KMS-11 (cell line): ENCODE results near the gene SEMA5A.

Experiments
- H2AFZ ChIP-seq: fragments of 200-600 bp; sonication (generic); 2 replicates; pipeline ENCODE4 v1.6.1; 2016; ENCODE audit warnings: antibody characterized with exemption, mixed run types, low read depth
- H3K27ac ChIP-seq: fragments of 200-600 bp; sonication (generic); 2 replicates; pipeline ENCODE4 v1.6.1; 2016; ENCODE audit warnings: mild to moderate bottlenecking, mixed run types
- H3K27me3 ChIP-seq: fragments of 200-600 bp; sonication (generic); 2 replicates; pipeline ENCODE4 v1.6.1; 2017; ENCODE audit warnings: mild to moderate bottlenecking, low read depth, mixed run types, moderate library complexity; ENCODE audit not compliant: insufficient read depth
- H3K36me3 ChIP-seq: fragments of 200-600 bp; sonication (generic); 2 replicates; pipeline ENCODE4 v1.6.1; 2017; ENCODE audit warnings: mild to moderate bottlenecking, mixed run types; ENCODE audit not compliant: insufficient read depth
- H3K4me1 ChIP-seq: fragments of 200-600 bp; sonication (generic); 2 replicates; pipeline ENCODE4 v1.6.1; 2016; ENCODE audit warnings: mild to moderate bottlenecking, low read depth, mixed run types; ENCODE audit not compliant: poor library complexity, severe bottlenecking
- H3K4me2 ChIP-seq: fragments of 200-600 bp; sonication (generic); 2 replicates; pipeline ENCODE4 v1.7.0; 2016; ENCODE audit warnings: mild to moderate bottlenecking, mixed run types
- H3K4me3 ChIP-seq: fragments of 200-600 bp; sonication (generic); IDR thresholded peaks from 2 replicates; pipeline ENCODE4 v1.6.1; 2017; ENCODE audit warnings: low read depth, low read length, mixed read lengths; ENCODE audit not compliant: insufficient read depth
- H3K79me2 ChIP-seq: fragments of 200-600 bp; sonication (generic); 2 replicates; pipeline ENCODE4 v1.6.1; 2016; ENCODE audit warnings: low read depth, mixed run types; ENCODE audit not compliant: insufficient read depth
- H3K9ac ChIP-seq: fragments of 200-600 bp; sonication (generic); 2 replicates; pipeline ENCODE4 v1.6.1; 2016; ENCODE audit warnings: mild to moderate bottlenecking, mixed run types
- H4K20me1 ChIP-seq: fragments of 200-600 bp; sonication (generic); 2 replicates; pipeline ENCODE4 v1.6.1; 2016; ENCODE audit warnings: mild to moderate bottlenecking, mixed run types; ENCODE audit not compliant: insufficient read depth
- CTCF ChIP-seq: fragments of 200-600 bp; sonication (generic); conservative IDR thresholded peaks from 2 replicates; pipeline ENCODE4 v1.6.1; 2017; ENCODE audit warnings: low read depth, mild to moderate bottlenecking, antibody characterized with exemption, low read length, moderate library complexity, mixed read lengths

SEMA5A gene

DNA sequence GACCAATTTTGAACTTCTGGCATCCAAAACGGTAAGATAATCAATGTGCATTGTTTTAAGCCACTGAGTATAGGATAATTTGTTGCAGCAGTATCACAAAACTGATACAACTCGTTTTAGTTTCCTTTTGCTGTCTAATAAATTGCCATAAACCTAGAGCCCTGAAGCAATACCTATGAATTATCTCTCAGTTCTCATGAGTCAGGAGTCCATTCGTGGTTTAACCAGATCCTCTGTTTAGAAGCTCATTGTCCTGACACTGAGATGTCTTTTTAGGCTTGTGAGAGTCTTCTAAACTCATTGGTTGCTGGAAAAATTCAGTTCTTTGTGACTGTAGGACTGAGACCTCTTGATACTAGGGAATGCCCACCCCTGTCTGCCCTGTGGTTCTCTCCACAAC is 262.9 kb downstream of the SEMA5A start:
- Histone ChIP-seq H3K36me3 (no peaks in the 10 kb centered on the region), H3K79me2 (no peaks in the 10 kb centered on the region), H3K27me3 (no peaks in the 10 kb centered on the region), H2AFZ (no peak overlapping the region), H3K9ac (no peak overlapping the region), H3K4me2 (no peak overlapping the region), H3K4me3 (no peak overlapping the region), H4K20me1 (no peaks in the 10 kb centered on the region), H3K27ac (no peak overlapping the region), H3K4me1 (no peaks in the 10 kb centered on the region)
- no peak for TF ChIP-seq CTCF

DNA sequence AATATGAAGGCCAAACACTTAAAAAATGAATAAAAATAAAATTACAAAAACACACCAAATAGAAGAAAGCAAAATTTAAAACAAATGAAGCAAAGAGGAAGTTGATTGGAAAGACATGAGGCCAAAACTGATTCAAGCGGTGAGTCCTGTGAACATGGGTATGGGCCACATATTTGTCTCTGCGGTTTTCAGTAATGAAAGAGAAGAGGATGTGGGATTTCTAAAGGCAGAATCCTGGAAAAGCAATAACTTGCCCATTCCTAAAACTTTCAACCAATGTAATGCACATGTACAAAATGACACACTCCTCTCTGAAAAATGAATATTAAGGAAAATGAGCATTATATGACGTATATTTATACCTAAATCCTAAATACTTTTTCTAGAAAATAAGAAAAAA is 263.7 kb downstream of the SEMA5A start:
- no peaks in the 10 kb centered on the region for H3K4me1 ChIP-seq
- TF ChIP-seq CTCF: no peak
- H3K4me2 ChIP-seq: no peak overlapping the region

DNA sequence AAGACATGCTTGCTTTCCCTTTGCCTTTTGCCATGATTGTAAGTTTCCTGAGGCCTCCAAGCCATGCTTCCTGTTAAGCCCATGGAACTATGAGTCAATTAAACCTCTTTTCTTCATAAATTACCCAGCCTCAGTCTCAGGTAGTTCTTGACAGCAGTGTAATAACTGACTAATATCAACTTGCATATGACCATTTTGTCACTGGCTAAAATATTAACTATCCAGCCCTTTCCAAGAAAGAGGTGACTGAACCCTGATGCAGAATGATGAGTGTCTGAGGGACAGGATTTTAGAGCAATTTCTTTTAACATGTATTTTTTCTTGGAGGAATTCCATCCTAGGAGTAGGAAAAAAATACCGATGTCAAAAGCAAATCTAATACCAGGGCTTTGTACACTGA is 266.1 kb downstream of the SEMA5A start:
- no peak overlapping the region for H3K4me3 ChIP-seq
- no peaks in the 10 kb centered on the region for H3K36me3 ChIP-seq
- H3K27me3 ChIP-seq: no peaks in the 10 kb centered on the region
- no peaks in the 10 kb centered on the region for H4K20me1 ChIP-seq
- no peak overlapping the region for H3K9ac ChIP-seq
- no peak overlapping the region for H3K27ac ChIP-seq
- no peak overlapping the region for H2AFZ ChIP-seq
- no peaks in the 10 kb centered on the region for H3K4me1 ChIP-seq
- no peaks in the 10 kb centered on the region for H3K79me2 ChIP-seq
- no peak overlapping the region for H3K4me2 ChIP-seq
- no peak for TF ChIP-seq CTCF

More for the DNA sequence above, 263.7 kb downstream of the SEMA5A start:
- Histone ChIP-seq H2AFZ (no peak overlapping the region), H3K27me3 (no peaks in the 10 kb centered on the region), H3K9ac (no peak overlapping the region), H3K27ac (no peak overlapping the region), H3K4me3 (no peak overlapping the region), H3K36me3 (no peaks in the 10 kb centered on the region), H4K20me1 (no peaks in the 10 kb centered on the region), H3K79me2 (no peaks in the 10 kb centered on the region)

DNA sequence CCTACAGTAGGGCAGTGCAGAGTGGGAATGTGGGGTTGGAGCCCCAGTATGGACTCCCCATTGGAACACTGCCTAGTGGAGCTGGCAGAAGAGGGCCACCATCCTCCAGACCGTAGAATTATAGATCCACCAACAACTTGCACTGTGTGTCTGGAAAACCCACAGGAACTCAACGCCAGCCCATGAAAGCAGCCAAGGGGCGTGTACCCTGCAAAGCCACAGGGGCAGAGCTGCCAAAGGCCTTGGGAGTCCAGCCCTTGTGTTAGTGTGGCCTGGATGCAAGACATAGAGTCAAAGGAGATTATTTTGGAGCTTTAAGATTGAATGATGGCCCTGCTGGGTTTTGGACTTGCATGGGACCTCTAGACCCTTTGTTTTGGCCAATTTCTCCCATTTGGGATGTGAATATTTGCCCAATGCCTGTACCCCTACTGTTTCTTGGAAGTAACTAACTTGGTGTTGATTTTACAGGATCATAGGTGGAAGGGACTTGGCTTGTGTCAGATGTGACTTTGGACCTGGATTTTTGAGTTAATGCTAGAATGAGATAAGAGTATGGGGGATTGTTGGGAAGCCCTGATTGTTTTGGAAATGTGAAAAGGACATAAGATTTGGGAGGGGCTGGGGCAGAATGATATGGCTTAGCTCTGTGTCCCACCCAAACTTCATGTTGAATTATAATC is 266.8 kb downstream of the SEMA5A start:
- Histone ChIP-seq H4K20me1 (no peaks in the 10 kb centered on the region), H3K4me1 (no peaks in the 10 kb centered on the region)

More for the DNA sequence above, 266.8 kb downstream of the SEMA5A start:
- Histone ChIP-seq H3K36me3 (no peaks in the 10 kb centered on the region), H3K4me3 (no peak overlapping the region), H3K27me3 (no peaks in the 10 kb centered on the region), H3K4me2 (no peak overlapping the region), H3K27ac (no peak overlapping the region), H3K79me2 (no peaks in the 10 kb centered on the region), H2AFZ (no peak overlapping the region), H3K9ac (no peak overlapping the region)
- no peak for TF ChIP-seq CTCF
